GM21390 (cell line): Measurements from ENCODE around the gene RABL6.
"Not testable (repeated sequence)": the region's sequence is repeated elsewhere in the genome, so short reads cannot be mapped to it uniquely, and the experiment has no call there.

Experiments
- ATAC-seq: cut with Tn5 transposase; IDR thresholded peaks from one replicate; pipeline ENCODE4 v1.9.1; 2021; ENCODE audit not compliant: unreplicated experiment

Gene RABL6

GRCh38 chr9:136835162-136835931 is 27.6 kb downstream of the RABL6 start:
- no peak for ATAC-seq

- no peak for ATAC-seq
These were observed 28.5 kb downstream of the RABL6 start for GRCh38 chr9:136835932-136836904.

- ATAC-seq, result no peak
These were observed 29.6 kb downstream of the RABL6 start for GRCh38 chr9:136837146-136837855.

GRCh38 chr9:136837856-136838277 is 30.1 kb downstream of the RABL6 start:
- ATAC-seq, result not testable (repeated sequence)

- ATAC-seq, result no peak
These were observed 30.8 kb downstream of the RABL6 start for GRCh38 chr9:136838314-136839228.

DNA sequence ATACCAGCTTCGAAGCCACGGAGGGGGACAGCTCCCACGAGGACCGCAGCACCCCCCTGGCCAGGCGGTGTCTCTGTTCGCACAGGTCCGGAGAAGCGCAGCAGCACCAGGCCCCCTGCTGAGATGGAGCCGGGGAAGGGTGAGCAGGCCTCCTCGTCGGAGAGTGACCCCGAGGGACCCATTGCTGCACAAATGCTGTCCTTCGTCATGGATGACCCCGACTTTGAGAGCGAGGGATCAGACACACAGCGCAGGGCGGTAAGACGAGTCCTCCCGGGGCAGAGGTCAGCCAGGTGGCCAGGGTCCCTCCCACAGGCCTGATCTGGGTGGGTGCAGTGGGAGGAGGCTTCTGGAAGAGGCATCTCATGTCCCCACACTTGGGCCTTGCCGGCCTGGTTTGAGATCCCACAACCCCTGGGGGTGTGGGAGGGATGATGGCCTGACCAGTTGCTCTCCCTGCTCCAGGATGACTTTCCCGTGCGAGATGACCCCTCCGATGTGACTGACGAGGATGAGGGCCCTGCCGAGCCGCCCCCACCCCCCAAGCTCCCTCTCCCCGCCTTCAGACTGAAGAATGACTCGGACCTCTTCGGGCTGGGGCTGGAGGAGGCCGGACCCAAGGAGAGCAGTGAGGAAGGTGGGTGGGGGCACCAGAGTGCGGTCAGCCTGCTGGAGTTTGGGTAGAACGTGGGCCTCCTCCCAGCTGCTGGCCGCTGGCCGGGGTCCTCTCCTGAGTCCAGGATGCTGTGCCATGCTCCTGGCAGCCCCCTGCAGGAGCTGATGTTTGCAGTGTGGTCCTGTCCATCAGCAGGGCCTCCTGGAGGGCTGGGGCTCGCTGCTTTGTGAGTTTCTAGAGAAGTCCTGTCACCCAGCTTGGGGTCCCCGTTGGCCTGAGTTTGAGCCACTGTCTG is 31.7 kb downstream of the RABL6 start:
- no peak for ATAC-seq

DNA sequence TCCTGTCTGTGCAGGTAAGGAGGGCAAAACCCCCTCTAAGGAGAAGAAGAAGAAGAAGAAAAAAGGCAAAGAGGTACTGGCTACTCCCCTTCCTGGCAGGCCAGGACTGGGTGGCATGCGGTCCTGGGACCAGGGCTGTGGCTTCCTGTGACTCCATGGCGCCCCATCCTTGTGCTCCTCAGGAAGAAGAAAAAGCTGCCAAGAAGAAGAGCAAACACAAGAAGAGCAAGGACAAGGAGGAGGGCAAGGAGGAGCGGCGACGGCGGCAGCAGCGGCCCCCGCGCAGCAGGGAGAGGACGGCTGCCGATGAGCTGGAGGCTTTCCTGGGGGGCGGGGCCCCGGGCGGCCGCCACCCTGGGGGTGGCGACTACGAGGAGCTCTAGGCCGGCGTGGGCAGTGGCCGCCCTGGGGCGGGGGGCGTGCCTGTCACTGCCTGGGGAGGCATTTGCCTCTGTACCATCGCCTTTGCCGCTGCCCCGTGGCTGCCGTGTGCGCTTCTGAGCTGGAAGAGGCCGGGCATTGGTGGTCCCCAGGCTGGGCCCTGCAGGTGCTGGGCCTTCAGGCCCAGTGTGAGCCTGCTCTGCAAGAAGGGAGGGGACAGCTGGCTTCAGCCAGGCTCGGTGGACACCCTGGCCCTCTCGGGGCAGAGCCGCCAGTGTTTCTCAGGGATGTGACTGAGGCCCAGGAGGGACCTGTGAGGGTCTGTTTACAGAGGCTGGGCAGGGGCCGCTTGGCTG is 32.6 kb downstream of the RABL6 start:
- ATAC-seq, result no peak

GRCh38 chr9:136840877-136841645 is 33.3 kb downstream of the RABL6 start:
- ATAC-seq, result no peak

- not testable (repeated sequence) for ATAC-seq
These were observed 34.1 kb downstream of the RABL6 start for GRCh38 chr9:136841646-136842379.

DNA sequence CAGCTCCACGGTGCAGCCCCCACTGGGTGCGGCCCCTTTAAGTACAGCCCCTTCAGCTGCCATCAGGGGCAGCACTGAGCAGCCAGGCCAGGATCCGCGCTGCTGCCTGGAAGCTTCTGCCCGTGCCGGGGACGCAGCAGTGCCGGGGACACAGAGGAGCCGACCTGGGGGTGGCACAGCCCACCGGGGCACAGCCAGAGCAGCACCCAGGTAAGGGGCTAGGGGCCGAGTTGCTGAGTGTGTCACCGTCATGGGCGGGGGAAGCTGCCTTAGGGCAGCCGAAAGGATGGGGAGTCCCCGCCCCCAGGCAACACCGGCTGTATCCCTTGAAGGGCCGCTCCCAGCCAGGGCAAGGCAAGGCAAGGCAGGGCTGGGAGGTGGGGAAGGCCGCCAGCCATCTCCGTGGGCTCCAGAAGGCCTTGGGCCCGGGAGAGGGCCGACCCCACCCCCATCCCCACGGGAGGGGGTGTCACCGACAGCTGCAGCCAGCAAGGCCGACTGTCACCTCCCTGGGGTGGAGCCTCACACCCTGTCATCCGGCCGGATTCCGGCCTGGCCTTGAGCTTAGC is 34.7 kb downstream of the RABL6 start, which contains the start of gene AJM1:
Gene AJM1 (plus strand): TSS at position 99 of the 569 bp plus-strand sequence. CDS start 1,937 bp downstream, outside the sequence.
- ATAC-seq, result peak; percentile 75

DNA sequence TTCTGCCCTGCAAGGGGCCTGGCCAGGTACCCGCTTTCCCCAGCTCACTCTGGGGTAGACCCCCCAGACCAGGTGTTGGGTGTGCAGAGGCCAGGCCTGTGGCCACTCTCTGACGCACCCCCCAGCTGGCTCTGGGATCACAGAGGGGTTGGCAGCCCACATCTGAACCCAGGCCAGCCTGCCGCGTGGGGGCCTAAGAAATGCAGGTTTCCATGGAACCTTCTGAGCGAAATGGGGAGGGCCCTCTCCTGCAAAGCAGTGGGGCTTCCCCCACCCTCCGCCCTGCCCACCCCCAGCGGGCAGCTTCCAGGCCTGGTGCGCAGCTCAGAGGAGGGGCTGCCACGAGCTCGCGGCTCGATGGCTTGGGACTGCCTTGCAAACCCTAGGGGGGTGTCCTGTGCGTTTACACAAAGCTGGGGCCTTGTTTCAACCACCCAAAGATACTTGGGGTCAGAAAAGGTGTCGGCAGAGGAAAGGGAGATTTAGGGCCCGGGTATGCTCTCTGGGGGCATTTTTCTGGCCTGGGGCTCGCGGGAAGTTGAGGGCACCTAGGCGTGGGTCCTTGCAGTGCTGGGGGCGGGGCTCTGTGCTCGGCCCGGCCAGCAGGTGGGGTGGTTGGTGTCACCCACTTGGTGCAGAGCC is 35.5 kb downstream of the RABL6 start:
- ATAC-seq, result not testable (repeated sequence)

DNA sequence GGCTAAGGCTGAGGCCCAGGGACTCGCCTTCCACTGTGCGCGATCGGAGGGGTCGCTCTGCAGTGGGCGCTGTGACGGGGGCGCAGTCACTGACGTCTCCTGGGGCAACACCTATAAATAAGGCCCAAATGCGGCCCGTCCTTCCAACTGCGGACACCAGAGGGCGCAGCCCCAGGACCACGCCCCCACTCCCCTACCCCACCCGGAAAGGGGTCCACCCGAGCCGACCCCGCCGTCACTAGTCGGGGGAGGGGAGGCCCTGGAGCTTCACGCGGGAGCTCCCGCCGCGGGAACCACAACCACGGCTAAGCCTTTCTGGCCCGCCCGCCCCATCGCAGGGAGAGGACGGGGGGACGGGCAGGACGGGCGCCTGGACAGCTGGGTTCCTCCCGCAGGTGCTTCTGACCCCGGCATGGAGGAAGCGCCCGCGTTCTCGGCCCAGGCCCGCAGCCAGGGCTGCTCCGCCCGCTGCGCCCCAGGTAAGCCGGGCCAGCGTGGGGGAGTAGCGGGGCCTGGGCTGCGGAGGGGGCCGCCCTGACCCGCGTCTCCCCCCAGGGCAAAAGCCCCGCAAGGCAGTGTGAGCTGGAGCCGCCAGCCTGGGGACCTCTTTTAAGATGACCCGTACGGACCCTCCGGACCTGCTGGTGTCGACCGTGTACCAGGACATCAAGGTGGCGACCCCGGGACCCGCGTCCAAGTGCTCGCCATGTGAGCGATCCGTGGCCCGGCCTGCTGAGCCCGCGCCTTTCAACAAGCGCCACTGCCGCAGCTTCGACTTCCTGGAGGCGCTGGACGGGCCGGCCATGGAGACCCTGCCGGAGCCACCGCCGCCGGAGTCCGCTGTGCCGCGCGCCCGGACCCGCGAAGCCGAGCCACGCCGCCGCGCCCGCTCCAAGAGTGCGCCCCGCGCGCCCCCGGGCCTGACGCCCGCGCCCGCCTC is 36.3 kb downstream of the RABL6 start:
- ATAC-seq, result not testable (repeated sequence)

DNA sequence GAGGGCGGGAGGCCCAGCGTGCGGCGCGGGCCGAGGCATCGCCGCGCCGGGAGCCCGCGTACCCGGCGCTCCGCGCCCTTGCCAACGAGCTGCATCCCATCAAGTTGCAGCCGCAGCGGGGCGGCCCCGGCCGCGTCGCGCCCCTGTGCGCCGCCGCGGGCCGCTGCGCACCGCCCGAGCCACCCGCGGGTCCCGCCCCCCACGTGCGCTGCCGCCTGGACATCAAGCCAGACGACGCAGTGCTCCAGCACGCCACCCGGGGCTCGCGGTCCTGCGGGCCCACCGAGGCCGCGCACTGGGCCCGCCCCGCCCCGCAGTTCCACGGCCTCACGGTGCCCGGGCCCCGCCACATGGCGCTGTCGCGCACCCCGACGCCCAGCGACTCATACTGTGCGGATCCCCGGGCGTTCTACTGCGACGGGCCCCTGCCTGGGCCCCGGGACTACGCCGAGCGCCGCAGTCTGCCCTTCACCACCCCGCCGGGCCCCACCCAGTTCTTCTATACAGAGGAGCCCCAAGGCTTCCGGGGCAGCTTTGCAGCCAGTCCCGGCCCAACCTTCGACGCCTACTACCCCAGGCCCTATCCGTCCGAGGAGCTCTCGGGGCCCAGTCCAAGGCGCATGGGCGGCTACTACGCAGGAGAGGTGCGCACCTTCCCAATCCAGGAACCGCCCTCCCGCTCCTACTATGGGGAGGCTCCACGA is 37.2 kb downstream of the RABL6 start:
- ATAC-seq, result no peak
